ENCODE measurements around the gene ADAM15.

ADAM15 gene

GRCh38 chr1:155070721-155071569 is 19.8 kb downstream of the ADAM15 start:
- peak; percentile 89 for DNase-seq (ENCODE audit: low read depth)

- no peak for DNase-seq (ENCODE audit: low read depth)
These were observed 20.6 kb downstream of the ADAM15 start for GRCh38 chr1:155071701-155072100.

- DNase-seq (ENCODE audit: low read depth), result no peak
These were observed 21.6 kb downstream of the ADAM15 start for GRCh38 chr1:155072531-155073289.

- no peak for DNase-seq (ENCODE audit: low read depth)
These were observed 22.5 kb downstream of the ADAM15 start for GRCh38 chr1:155073377-155074242.

GRCh38 chr1:155075535-155075934 is 24.4 kb downstream of the ADAM15 start:
- DNase-seq (ENCODE audit: low read depth), result no peak

- no peak for DNase-seq (ENCODE audit: low read depth)
These were observed 25.3 kb downstream of the ADAM15 start for GRCh38 chr1:155076371-155076770.

- no peak for DNase-seq (ENCODE audit: low read depth)
These were observed 26.2 kb downstream of the ADAM15 start for GRCh38 chr1:155077346-155077745.

GRCh38 chr1:155077758-155078445 is 26.8 kb downstream of the ADAM15 start:
- no peak for DNase-seq (ENCODE audit: low read depth)

- peak; percentile 65 for DNase-seq (ENCODE audit: low read depth)
These were observed 27.5 kb downstream of the ADAM15 start, which contains the start of gene EFNA3 for GRCh38 chr1:155078469-155079209. Gene EFNA3 (plus strand): TSS chr1:155078837. CDS start chr1:155078942, 105 bp downstream.

GRCh38 chr1:155079210-155079486 is 28.0 kb downstream of the ADAM15 start:
- no peak for DNase-seq (ENCODE audit: low read depth)

GRCh38 chr1:155079487-155080311 is 28.6 kb downstream of the ADAM15 start:
- DNase-seq (ENCODE audit: low read depth), result no peak

GRCh38 chr1:155080312-155081228 is 29.5 kb downstream of the ADAM15 start:
- peak; percentile 26 for DNase-seq (ENCODE audit: low read depth)

GRCh38 chr1:155081472-155082300 is 30.6 kb downstream of the ADAM15 start:
- no peak for DNase-seq (ENCODE audit: low read depth)

- DNase-seq (ENCODE audit: low read depth), result no peak
These were observed 31.4 kb downstream of the ADAM15 start for GRCh38 chr1:155082301-155083051.

- no peak for DNase-seq (ENCODE audit: low read depth)
These were observed 32.0 kb downstream of the ADAM15 start for GRCh38 chr1:155083052-155083541.

- DNase-seq (ENCODE audit: low read depth), result peak; percentile 57
These were observed 33.0 kb downstream of the ADAM15 start for GRCh38 chr1:155083865-155084721.

All from ELR (cell line).